Hepatocyte (in vitro differentiated cells): ENCODE data around the gene TELO2. TPM values are rescaled to one million over a fixed set of nuclear protein-coding genes. Genes with fewer than 3 reads are reported as not detected.
"Not testable (repeated sequence)": the region's sequence is repeated elsewhere in the genome, so short reads cannot be mapped to it uniquely, and the experiment has no call there.

Source experiments
- DNase-seq: peaks from one replicate; pipeline ENCODE4 v3.0.0-alpha.2; 2016; ENCODE audit warnings: low spot score
- H2AFZ ChIP-seq: fragments of 200-600 bp; sonication (generic); 2 replicates; pipeline ENCODE4 v1.6.0; 2016; ENCODE audit warnings: antibody characterized with exemption, mild to moderate bottlenecking
- H3K27ac ChIP-seq: fragments of 200-600 bp; sonication (generic); 2 replicates; pipeline ENCODE4 v1.5.1; 2016; ENCODE audit warnings: mild to moderate bottlenecking
- H3K27me3 ChIP-seq: fragments of 200-600 bp; sonication (generic); 2 replicates; pipeline ENCODE4 v1.6.1; 2016
- H3K36me3 ChIP-seq: fragments of 200-600 bp; sonication (generic); replicated peaks from 2 replicates; pipeline ENCODE4 v1.5.1; 2016; ENCODE audit warnings: low read depth; ENCODE audit not compliant: insufficient read depth
- H3K4me1 ChIP-seq: fragments of 200-600 bp; sonication (generic); 2 replicates; pipeline ENCODE4 v1.5.1; 2016; ENCODE audit warnings: mild to moderate bottlenecking, moderate library complexity; ENCODE audit not compliant: insufficient read depth
- H3K4me2 ChIP-seq: fragments of 200-600 bp; sonication (generic); 2 replicates; pipeline ENCODE4 v1.6.0; 2016
- H3K4me3 ChIP-seq: fragments of 200-600 bp; sonication (generic); 2 replicates; pipeline ENCODE4 v1.5.1; 2016; ENCODE audit warnings: mild to moderate bottlenecking
- H3K79me2 ChIP-seq: fragments of 200-600 bp; sonication (generic); 2 replicates; pipeline ENCODE4 v1.6.0; 2017; ENCODE audit warnings: mild to moderate bottlenecking
- H3K9me2 ChIP-seq: fragments of 200-600 bp; sonication (generic); replicated peaks from 2 replicates; pipeline ENCODE4 v1.6.0; 2017; ENCODE audit warnings: mild to moderate bottlenecking; ENCODE audit not compliant: insufficient read depth
- H3K9me3 ChIP-seq: fragments of 200-600 bp; sonication (generic); 2 replicates; pipeline ENCODE4 v1.5.1; 2016; ENCODE audit warnings: low read depth, mild to moderate bottlenecking
- H4K20me1 ChIP-seq: fragments of 200-600 bp; sonication (generic); 2 replicates; pipeline ENCODE4 v1.6.0; 2016; ENCODE audit warnings: mild to moderate bottlenecking; ENCODE audit not compliant: insufficient read depth, poor library complexity, severe bottlenecking
- CTCF ChIP-seq: fragments of 200-600 bp; sonication (generic); IDR thresholded peaks from 2 replicates; pipeline ENCODE4 v1.5.1; 2016; ENCODE audit warnings: antibody characterized with exemption, mild to moderate bottlenecking; ENCODE audit not compliant: poor library complexity
- EZH2 ChIP-seq: fragments of 200-600 bp; sonication (generic); IDR thresholded peaks from 2 replicates; pipeline ENCODE4 v1.6.1; 2016; ENCODE audit warnings: antibody characterized with exemption, mild to moderate bottlenecking, borderline replicate concordance
- EZH2phosphoT487 ChIP-seq: fragments of 200-600 bp; sonication (generic); IDR thresholded peaks from one replicate; pipeline ENCODE4 v1.6.1; 2018; ENCODE audit warnings: antibody characterized with exemption, mild to moderate bottlenecking, low read depth, moderate library complexity; ENCODE audit not compliant: unreplicated experiment, severe bottlenecking
- WGBS: methylation state at CpG from one replicate; pipeline ENCODE4 v1.1.6; 2016; ENCODE audit warnings: low lambda C conversion rate; ENCODE audit errors: missing lambda C conversion rate; 5-methylcytosine and 5-hydroxymethylcytosine counted together
- polyA plus RNA-seq: library from polyadenylated mRNA; unstranded; fragments of >200 nt; fragmentation: Nextera tagmentation; extraction: Ambion mirVana; gene quantifications from 2 replicates; pipeline ENCODE4 v1.2.1, GENCODE V29; 2016
- total RNA-seq: library from RNA; depleted of rRNA; stranded (reverse); fragments of >200 nt; gene quantifications from 2 replicates; pipeline ENCODE4 v1.2.3, GENCODE V29; 2014

TELO2 gene
- total and polyA plus RNA-seq, 2 experiments from 2014 or later, result 22.8 to 50.9 TPM

DNA sequence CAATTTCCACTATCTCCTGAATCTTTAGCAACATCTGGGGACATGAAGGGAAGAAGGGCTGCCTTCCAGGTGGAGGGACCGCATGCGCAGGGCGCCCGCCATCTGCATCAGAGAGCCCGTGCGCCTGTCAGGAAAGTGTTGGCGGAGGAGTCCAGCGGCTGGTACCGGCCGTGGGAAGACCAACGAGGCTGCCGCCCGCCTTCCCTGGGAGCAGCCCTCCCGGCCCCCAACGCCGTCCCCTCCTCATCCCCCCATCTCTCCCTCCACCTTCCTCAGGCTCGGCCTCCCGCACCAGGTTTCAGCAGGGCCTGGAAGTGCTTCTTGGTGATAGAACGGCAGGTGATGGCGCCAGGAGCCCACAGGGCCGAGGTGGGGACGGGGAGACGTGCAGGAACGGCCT is 27.1 kb upstream of the TELO2 start:
- Histone ChIP-seq H3K79me2 (peaks cover 56% of the 10 kb centered on the region), H3K9me2 (no peaks in the 10 kb centered on the region), H4K20me1 (peaks cover 14% of the 10 kb centered on the region), H3K27me3 (no peaks in the 10 kb centered on the region), H3K4me1 (no peaks in the 10 kb centered on the region), H3K36me3 (no peaks in the 10 kb centered on the region), H3K4me2 (no peak overlapping the region), H3K27ac (no peak overlapping the region), H3K4me3 (no peak overlapping the region), H2AFZ (no peak overlapping the region), H3K9me3 (no peaks in the 10 kb centered on the region)
- 93% methylated on average over 20 of the region's 24 CpGs for WGBS
- DNase-seq, result no peak
- no peak for TF ChIP-seq EZH2
- TF ChIP-seq EZH2phosphoT487, result no peak
- TF ChIP-seq CTCF, result no peak

DNA sequence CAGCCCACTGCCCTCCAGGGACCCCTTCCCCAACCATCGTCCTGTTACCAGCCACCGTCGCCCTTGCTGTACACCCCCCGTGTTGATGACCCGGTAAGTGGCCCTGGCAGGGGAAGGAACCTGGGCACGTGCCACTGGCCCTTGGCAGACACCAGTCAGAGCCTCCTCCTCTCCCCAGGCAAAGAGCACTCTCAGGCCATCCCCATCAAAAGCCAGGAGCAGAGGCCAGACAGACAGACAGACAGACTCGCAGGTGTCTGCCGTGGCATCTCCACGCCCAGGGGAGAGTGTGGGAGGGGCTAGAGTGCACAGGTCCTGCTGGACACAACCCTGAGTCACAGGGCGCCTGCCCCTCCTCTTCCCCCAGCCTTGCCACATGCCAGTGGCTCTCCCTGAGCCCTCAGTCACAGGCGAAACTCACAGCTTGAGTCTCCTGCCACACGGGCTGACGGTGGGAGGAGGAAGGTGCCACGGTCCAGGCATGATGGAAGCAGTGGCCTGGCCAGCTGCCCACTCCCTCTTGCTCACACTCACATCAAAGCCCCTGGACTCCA is 26.1 kb upstream of the TELO2 start:
- H3K4me1 ChIP-seq, result no peaks in the 10 kb centered on the region
- TF ChIP-seq EZH2 (no peak), EZH2phosphoT487 (no peak), CTCF (no peak)
- no peak overlapping the region for H3K27ac ChIP-seq
- H3K4me3 ChIP-seq, result no peak overlapping the region
- H3K9me2 ChIP-seq, result no peaks in the 10 kb centered on the region
- no peaks in the 10 kb centered on the region for H3K36me3 ChIP-seq
- H3K9me3 ChIP-seq, result no peaks in the 10 kb centered on the region
- peaks cover 66% of the 10 kb centered on the region for H3K79me2 ChIP-seq
- 89% methylated on average over 14 of the region's 14 CpGs for WGBS
- no peak overlapping the region for H3K4me2 ChIP-seq
- no peaks in the 10 kb centered on the region for H3K27me3 ChIP-seq
- peaks cover 24% of the 10 kb centered on the region for H4K20me1 ChIP-seq
- no peak overlapping the region for H2AFZ ChIP-seq
- no peak for DNase-seq

DNA sequence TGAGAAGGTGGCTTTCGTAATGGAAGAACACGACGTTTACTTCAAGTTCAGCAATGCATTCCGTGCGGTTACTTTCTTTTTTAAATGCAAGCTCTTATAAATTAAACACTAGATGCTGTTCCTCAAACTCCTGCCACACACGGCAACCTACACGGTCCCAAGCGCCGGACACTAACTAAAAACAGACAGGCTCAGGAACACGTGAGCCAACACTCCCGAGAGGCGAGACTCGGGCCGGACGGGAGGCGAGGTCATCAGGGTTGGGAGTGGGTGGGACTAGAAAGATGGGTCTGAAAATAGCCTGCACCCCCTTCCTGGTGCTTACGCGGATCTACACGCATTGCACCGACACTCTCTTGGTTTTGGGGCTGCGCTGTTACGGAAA is 24.7 kb upstream of the TELO2 start:
- peaks cover under 1% of the 10 kb centered on the region for H3K4me1 ChIP-seq

DNA sequence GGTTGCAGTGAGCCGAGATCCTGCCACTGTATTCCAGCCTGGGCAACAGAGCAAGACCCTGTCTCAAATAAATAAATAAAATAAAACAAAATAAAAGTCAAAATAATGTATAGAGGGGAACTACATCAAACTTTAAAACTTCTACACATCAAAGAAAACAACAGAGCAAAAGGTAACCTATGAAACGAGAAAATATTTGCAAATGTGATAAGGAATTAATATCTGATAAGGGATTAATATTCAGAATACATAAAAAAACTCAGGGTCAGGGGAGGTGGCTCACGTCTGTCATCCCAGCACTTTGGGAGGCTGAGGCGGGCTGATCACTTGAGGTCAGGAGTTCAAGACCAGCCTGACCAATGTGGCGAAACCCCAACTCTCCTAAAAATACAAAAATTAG is 24.0 kb upstream of the TELO2 start:
- H3K27ac ChIP-seq, H3K9me3 ChIP-seq, H3K9me2 ChIP-seq, H3K4me2 ChIP-seq, H2AFZ ChIP-seq, H3K36me3 ChIP-seq, DNase-seq, H3K4me3 ChIP-seq, H3K4me1 ChIP-seq, H3K27me3 ChIP-seq: not testable (repeated sequence)
- Histone ChIP-seq H4K20me1 (peaks cover 26% of the 10 kb centered on the region), H3K79me2 (peaks cover 79% of the 10 kb centered on the region)
- 81% methylated on average over 5 of the region's 5 CpGs for WGBS

More for the DNA sequence above, 24.7 kb upstream of the TELO2 start:
- no peaks in the 10 kb centered on the region for H3K9me3 ChIP-seq
- H3K9me2 ChIP-seq, result no peaks in the 10 kb centered on the region
- no peak for TF ChIP-seq EZH2phosphoT487
- TF ChIP-seq CTCF, result no peak
- no peak for TF ChIP-seq EZH2
- DNase-seq, result no peak
- 94% methylated on average over 22 of the region's 22 CpGs for WGBS
- peaks cover 26% of the 10 kb centered on the region for H4K20me1 ChIP-seq
- no peaks in the 10 kb centered on the region for H3K27me3 ChIP-seq
- no peak overlapping the region for H3K4me3 ChIP-seq
- H3K36me3 ChIP-seq, result no peaks in the 10 kb centered on the region
- H2AFZ ChIP-seq, result no peak overlapping the region
- H3K79me2 ChIP-seq, result peaks cover 74% of the 10 kb centered on the region
- no peak overlapping the region for H3K4me2 ChIP-seq
- H3K27ac ChIP-seq, result no peak overlapping the region
